ENCODE measurements around the gene MAP2K1. TPM values are rescaled to one million over a fixed set of nuclear protein-coding genes. Genes with fewer than 3 reads are reported as not detected.

MAP2K1 gene
- total RNA-seq, 1 donor from 2014 or later: 27.3 TPM

DNA sequence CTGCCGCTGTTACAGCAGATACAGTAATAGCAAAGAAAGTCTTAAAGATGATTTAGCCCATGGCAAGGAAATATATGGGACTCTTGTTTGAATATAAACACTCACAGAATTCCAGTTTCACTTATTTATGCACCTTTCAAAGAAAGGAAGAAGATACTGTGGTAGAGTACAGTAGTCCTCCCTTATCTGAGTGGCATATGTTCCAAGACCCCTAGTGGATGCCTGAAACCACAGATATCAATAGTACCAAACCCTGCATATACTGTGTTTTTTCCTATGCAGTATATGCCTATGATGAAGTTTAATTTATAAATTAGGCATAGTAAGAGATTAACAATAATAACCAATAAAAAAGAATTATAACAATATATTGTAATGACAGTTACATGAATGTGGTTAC, 8.2 kb downstream of the MAP2K1 start:
- TF ChIP-seq, protein P1, sequence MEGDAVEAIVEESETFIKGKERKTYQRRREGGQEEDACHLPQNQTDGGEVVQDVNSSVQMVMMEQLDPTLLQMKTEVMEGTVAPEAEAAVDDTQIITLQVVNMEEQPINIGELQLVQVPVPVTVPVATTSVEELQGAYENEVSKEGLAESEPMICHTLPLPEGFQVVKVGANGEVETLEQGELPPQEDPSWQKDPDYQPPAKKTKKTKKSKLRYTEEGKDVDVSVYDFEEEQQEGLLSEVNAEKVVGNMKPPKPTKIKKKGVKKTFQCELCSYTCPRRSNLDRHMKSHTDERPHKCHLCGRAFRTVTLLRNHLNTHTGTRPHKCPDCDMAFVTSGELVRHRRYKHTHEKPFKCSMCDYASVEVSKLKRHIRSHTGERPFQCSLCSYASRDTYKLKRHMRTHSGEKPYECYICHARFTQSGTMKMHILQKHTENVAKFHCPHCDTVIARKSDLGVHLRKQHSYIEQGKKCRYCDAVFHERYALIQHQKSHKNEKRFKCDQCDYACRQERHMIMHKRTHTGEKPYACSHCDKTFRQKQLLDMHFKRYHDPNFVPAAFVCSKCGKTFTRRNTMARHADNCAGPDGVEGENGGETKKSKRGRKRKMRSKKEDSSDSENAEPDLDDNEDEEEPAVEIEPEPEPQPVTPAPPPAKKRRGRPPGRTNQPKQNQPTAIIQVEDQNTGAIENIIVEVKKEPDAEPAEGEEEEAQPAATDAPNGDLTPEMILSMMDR (IDR thresholded peaks at IDR 0.05; ENCODE audit: partially characterized antibody, unreplicated experiment): no peak

DNA sequence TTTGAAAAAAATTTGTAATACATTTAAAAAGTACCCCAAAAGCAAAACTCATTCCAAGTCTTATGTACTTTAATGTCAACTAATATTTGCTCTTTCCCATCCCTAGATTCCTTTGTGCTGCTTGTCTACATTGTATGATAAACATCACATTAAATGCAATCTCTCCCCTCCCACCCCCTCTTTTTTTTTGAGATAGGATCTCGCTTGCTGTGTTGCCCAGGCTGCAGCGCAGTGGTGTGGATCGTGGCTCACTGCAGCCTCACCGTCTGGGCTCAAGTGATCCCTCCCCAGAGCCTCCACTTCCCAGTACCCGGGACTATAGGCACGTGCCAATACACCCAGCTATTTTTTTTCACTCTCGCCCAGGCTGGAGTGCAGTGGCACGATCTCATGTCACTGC, 12.6 kb downstream of the MAP2K1 start:
- no peaks in the 10 kb centered on the region for H3K36me3 Mint-ChIP-seq (ENCODE audit: unreplicated experiment)
- H3K9me3 Mint-ChIP-seq (ENCODE audit: unreplicated experiment): no peaks in the 10 kb centered on the region
- no peak overlapping the region for H3K27ac Mint-ChIP-seq (ENCODE audit: unreplicated experiment)
- peaks cover 5% of the 10 kb centered on the region for H3K4me1 Mint-ChIP-seq (ENCODE audit: low read depth, unreplicated experiment)
- H3K4me3 Mint-ChIP-seq (ENCODE audit: unreplicated experiment): no peak overlapping the region
- no peak for DNase-seq
- H3K27me3 Mint-ChIP-seq (ENCODE audit: unreplicated experiment): peaks cover 2% of the 10 kb centered on the region
- TF ChIP-seq, protein P1 (IDR thresholded peaks at IDR 0.05; ENCODE audit: partially characterized antibody, unreplicated experiment): no peak

More for the DNA sequence above, 8.2 kb downstream of the MAP2K1 start:
- H3K27ac Mint-ChIP-seq (ENCODE audit: unreplicated experiment): no peak overlapping the region
- H3K4me1 Mint-ChIP-seq (ENCODE audit: low read depth, unreplicated experiment): no peaks in the 10 kb centered on the region
- no peaks in the 10 kb centered on the region for H3K27me3 Mint-ChIP-seq (ENCODE audit: unreplicated experiment)
- DNase-seq: no peak
- no peak overlapping the region for H3K4me3 Mint-ChIP-seq (ENCODE audit: unreplicated experiment)
- no peaks in the 10 kb centered on the region for H3K36me3 Mint-ChIP-seq (ENCODE audit: unreplicated experiment)
- no peaks in the 10 kb centered on the region for H3K9me3 Mint-ChIP-seq (ENCODE audit: unreplicated experiment)

DNA sequence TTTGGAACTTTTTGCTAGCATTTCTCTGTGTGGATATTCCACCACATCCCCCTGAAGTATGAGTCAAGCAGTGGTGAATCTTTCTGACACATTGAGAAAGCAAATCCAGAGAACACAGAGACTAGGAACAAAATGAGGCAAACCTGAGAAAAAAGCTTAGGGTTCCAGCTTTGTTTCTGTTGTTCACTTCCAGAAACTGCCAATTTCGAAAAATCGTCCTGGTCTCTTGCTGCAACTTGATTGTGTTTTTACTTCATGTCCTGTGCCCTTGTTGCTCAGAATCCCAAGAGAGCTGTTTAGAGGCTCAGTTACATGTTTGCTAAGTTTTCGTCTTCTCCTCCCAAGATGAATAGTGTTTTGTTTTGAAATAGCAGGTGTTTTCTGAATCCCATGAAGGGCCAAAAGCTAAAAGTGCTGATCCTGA, 13.7 kb downstream of the MAP2K1 start:
- TF ChIP-seq, protein P1 (IDR thresholded peaks at IDR 0.05; ENCODE audit: partially characterized antibody, unreplicated experiment): no peak
- Mint-ChIP-seq H3K4me3 (ENCODE audit: unreplicated experiment) (no peak overlapping the region), H3K9me3 (ENCODE audit: unreplicated experiment) (no peaks in the 10 kb centered on the region), H3K4me1 (ENCODE audit: low read depth, unreplicated experiment) (peaks cover 11% of the 10 kb centered on the region), H3K27ac (ENCODE audit: unreplicated experiment) (no peak overlapping the region), H3K27me3 (ENCODE audit: unreplicated experiment) (peaks cover 2% of the 10 kb centered on the region), H3K36me3 (ENCODE audit: unreplicated experiment) (no peaks in the 10 kb centered on the region)
- DNase-seq: no peak

DNA sequence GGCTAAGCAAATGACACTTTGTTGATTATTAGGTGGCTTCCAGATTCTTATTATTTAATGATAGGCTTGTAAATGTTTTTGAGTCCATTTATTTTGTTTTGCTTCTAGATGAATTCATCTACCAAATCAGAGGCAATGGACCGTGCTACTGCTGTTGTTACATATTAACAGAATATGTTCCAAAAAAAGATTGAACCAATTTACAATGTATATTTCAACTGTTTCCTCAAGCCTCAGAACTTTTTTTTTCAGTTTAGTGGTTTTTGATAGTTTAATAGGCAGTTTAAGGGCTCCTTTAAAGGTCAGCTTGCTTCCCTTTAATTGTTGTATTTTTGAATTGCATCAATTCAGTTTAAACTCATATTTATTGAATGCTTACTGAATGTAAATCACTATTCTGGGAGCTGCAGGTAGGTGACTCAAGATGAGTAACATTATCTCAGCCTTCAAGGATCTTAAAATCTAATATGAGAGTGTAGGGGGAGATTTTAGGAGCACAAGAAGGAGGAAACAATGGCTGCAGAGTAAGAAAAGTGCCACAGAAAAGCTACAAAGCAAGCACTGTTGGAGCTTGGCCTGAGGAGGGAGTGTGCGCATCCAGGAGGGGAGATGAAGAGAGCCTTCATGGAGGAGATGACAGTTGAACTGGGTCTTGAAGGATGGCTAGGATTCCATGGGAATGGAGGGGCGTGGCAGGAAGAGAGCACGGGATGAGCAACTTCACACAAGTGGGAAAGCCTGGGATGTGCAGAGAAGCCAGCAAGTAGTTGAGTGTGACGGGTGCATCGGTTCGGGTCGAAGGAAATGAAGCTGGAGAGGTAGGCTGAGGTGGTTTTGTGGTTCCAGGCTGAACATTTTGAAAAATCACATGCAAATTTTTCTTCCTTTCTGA, 14.7 kb downstream of the MAP2K1 start:
- no peaks in the 10 kb centered on the region for H3K36me3 Mint-ChIP-seq (ENCODE audit: unreplicated experiment)
- H3K27me3 Mint-ChIP-seq (ENCODE audit: unreplicated experiment): peaks cover 2% of the 10 kb centered on the region
- DNase-seq: no peak
- no peak overlapping the region for H3K4me3 Mint-ChIP-seq (ENCODE audit: unreplicated experiment)
- TF ChIP-seq, protein P1 (IDR thresholded peaks at IDR 0.05; ENCODE audit: partially characterized antibody, unreplicated experiment): no peak
- H3K4me1 Mint-ChIP-seq (ENCODE audit: low read depth, unreplicated experiment): peaks cover 12% of the 10 kb centered on the region
- no peak overlapping the region for H3K27ac Mint-ChIP-seq (ENCODE audit: unreplicated experiment)
- H3K9me3 Mint-ChIP-seq (ENCODE audit: unreplicated experiment): no peaks in the 10 kb centered on the region

DNA sequence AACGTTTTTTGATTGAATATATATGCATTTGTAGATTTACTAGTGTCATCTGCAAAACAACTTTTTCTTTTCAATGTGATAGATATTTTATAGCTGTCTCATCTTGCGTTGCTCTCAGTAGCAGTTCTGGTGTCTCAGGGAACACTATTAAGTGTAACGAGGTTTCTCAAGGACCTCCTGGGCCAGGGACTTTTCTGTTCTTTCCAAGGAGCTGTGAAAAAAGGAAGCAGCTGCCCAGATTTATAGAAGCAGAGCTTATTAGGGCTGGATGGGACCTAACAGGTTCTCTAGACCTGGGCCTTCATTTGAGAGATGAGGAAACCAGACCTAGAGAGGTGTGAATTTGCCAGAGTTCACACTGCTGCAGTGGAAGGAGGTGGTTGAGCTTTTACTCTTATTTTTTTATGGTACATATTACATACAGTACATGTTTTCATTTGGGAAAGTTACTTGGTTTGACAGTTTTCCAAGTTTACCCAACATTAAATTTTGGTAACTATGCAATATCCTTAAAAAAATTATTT, 16.1 kb downstream of the MAP2K1 start:
- peaks cover 14% of the 10 kb centered on the region for H3K4me1 Mint-ChIP-seq (ENCODE audit: low read depth, unreplicated experiment)
- peaks cover 2% of the 10 kb centered on the region for H3K27me3 Mint-ChIP-seq (ENCODE audit: unreplicated experiment)
- H3K36me3 Mint-ChIP-seq (ENCODE audit: unreplicated experiment): no peaks in the 10 kb centered on the region
- no peak overlapping the region for H3K27ac Mint-ChIP-seq (ENCODE audit: unreplicated experiment)
- DNase-seq: no peak
- H3K9me3 Mint-ChIP-seq (ENCODE audit: unreplicated experiment): no peaks in the 10 kb centered on the region
- TF ChIP-seq, protein P1 (IDR thresholded peaks at IDR 0.05; ENCODE audit: partially characterized antibody, unreplicated experiment): no peak
- no peak overlapping the region for H3K4me3 Mint-ChIP-seq (ENCODE audit: unreplicated experiment)
